ENCODE measurements around the gene THAP4.
A peak's percentile ranks its signal among the peaks of the same experiment; 100 is the strongest.
"Not testable (repeated sequence)": the region's sequence is repeated elsewhere in the genome, so short reads cannot be mapped to it uniquely, and the experiment has no call there.

The THAP4 gene

DNA sequence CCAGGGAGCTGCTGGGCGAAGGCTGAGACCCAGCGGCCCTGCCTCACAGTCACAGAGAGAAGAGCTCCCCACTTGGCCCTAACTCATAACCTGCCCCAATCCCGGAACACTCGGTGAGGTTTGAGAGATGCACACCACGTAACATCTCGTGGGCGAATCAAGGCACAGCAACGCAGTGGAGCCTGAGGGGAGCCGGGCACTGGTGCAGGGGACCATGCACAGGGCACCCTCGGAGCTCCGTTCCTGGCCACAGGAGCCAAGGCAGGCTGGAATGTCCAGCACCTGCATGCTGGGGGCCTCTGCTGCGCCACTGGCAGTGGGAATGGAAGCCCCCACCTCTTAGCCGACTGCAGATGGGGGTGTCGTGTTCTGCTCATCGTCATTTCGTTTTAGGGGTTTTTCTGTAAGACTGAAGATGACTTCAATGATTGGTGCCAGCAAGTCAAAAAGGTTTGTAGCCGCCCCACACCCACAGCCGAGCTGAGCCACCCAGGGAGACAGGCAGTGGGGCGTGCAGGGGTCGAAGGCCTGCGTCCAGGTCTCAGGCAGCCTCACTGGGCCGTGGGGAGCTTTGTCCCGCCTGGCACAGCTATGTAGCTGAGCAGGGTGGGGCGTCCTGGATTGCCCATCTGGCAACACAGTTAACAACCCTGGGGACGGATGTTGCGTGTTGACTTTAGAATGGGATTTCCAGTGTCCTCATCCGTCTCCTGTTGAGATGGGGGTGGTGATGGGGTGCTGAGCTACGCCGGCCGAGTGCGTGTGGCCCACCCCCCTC is 33.6 kb upstream of the THAP4 start:
- Mint-ChIP-seq H3K4me1 (peaks cover 19% of the 10 kb centered on the region), H3K36me3 (peaks cover 58% of the 10 kb centered on the region), H3K9me3 (no peaks in the 10 kb centered on the region), H3K27ac (no peak overlapping the region), H3K4me3 (no peak overlapping the region)
- DNase-seq (ENCODE audit: low spot score in 2 of 2) (no peak), ATAC-seq (no peak)

DNA sequence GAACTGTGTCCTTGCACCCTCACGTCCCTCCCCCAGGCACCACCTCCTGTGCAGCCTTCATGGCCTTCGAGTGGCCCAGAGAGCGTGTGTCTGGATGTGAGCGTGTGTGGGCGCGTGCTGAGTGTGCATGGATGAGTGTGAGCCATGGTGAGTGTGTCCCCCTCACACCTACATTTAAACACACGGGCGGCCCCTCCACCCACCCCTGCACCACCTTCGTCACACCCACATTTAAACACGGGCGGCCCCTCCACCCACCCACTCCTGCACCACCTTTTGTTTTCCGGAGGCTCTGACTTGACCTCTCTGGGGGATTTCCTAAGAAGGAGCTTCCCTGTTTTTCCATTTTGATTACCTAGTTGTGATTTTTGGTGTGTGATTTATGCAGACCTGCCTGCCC is 31.9 kb upstream of the THAP4 start:
- DNase-seq (ENCODE audit: low spot score in 2 of 2) (no peak), ATAC-seq (no peak)
- H3K27ac Mint-ChIP-seq = no peak overlapping the region
- no peak overlapping the region for H3K4me3 Mint-ChIP-seq
- H3K9me3 Mint-ChIP-seq = no peaks in the 10 kb centered on the region
- peaks cover 26% of the 10 kb centered on the region for H3K4me1 Mint-ChIP-seq
- peaks cover 58% of the 10 kb centered on the region for H3K36me3 Mint-ChIP-seq

DNA sequence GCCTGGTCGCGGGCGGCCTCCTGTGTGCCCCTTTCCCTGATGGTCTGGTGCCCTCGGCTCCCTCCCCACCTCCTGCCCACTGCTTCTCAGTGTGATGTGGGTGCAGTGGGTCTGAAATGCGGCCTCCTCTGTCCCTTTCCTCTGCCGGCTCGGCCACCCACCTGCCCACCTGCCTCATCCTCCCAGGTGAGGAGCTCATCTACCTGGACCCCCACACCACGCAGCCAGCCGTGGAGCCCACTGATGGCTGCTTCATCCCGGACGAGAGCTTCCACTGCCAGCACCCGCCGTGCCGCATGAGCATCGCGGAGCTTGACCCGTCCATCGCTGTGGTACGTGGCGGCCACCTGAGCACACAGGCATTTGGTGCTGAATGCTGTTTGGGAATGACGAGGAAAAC is 31.4 kb upstream of the THAP4 start:
- no peak overlapping the region for H3K27ac Mint-ChIP-seq
- H3K4me3 Mint-ChIP-seq = no peak overlapping the region
- peaks cover 58% of the 10 kb centered on the region for H3K36me3 Mint-ChIP-seq
- no peaks in the 10 kb centered on the region for H3K9me3 Mint-ChIP-seq
- ATAC-seq = no peak
- no peak for DNase-seq (ENCODE audit: low spot score in 2 of 2)
- H3K4me1 Mint-ChIP-seq = peaks cover 21% of the 10 kb centered on the region

DNA sequence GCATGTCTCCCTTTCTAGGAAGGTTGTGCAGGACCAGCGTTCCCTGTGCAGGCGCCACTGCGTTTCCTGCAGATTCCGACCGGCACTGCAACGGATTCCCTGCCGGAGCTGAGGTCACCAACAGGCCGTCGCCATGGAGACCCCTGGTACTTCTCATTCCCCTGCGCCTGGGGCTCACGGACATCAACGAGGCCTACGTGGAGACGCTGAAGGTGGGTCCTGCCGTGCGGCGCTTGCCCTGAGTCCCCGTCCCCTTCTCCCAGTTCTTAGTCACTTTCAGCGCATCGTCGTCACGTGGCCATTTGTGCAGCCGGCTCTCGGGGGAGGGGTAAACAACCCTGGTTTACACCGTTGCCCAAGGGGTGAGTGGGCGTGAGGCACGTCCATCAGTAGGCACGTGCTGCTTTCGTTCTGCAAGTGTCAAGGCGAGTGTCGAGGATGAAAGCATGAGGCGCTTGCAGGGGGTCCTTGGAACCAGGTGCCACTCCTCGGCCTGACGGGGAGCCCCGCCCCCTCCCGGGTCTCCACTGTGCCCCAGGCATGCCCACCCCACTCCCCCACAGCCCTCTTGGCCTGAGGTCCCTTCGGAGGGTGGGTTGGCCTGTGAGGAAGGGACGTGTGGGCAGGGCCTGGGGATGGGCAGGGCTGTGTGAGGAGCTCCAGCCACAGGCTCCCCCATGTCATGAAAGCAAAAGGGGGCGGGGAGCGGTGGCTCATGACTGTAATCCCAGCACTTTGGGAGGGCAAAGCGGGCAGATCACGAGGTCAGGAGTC is 29.9 kb upstream of the THAP4 start:
- DNase-seq (ENCODE audit: low spot score in 2 of 2) (no peak), ATAC-seq (no peak)
- H3K4me3 Mint-ChIP-seq = no peak overlapping the region
- H3K4me1 Mint-ChIP-seq = peaks cover 10% of the 10 kb centered on the region
- peaks cover 57% of the 10 kb centered on the region for H3K36me3 Mint-ChIP-seq
- H3K9me3 Mint-ChIP-seq = no peaks in the 10 kb centered on the region
- H3K27ac Mint-ChIP-seq = no peak overlapping the region

DNA sequence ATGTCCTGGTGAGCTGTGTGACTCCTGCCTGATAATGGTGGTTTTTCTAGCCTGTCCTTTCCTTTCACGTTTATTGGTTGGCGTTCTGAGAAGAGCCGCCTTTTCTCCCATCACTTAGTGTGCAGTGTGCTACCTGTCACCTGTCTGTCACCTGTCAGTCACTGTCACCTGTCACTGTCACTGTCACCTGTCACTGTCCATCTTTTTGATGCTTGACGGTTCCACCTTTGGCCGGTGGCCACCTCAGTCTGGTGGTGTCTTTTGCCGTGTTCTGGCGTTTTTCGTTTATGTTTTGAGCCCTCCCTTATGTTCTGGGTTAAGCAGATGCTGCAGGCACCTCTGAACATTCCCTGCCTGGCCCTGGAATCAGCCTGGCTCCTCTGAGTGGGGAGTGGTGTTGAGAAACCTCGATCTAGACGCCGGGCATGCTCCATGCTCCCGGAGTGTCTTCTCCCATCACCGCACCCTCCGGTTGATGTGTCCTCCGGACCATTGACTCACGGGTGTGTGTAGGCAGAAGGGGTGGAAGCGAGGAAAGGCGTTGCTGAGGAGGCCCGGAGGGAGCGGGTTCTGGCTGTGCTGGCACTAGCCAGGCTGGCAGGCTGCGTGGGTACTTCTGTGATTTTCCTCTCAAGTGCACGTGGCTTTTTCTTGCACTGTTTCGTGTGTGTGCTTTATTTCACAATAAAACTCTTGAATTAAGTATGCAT is 28.9 kb upstream of the THAP4 start:
- Mint-ChIP-seq H3K4me1 (peaks cover 10% of the 10 kb centered on the region), H3K27ac (peak overlapping the region; percentile 86), H3K36me3 (peaks cover 64% of the 10 kb centered on the region), H3K4me3 (peak overlapping the region; percentile 12), H3K9me3 (no peaks in the 10 kb centered on the region)
- ATAC-seq (no peak), DNase-seq (ENCODE audit: low spot score in 2 of 2) (no peak)

DNA sequence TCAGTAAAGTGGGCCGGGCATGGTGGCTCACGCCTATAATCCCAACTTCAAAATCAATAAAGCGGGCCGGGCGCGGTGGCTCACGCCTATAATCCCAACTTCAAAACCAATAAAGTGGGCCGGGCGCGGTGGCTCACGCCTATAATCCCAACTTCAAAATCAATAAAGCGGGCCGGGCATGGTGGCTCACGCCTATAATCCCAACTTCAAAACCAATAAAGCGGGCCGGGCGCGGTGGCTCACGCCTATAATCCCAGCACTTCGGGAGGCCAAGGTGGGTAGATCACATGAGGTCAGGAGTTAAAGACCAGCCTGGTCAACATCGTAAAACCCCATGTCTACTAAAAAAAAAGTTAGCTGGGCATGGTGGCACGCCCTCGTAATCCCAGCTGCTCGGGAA is 25.8 kb upstream of the THAP4 start:
- not testable (repeated sequence) for DNase-seq (ENCODE audit: low spot score in 2 of 2); H3K4me1 Mint-ChIP-seq; H3K9me3 Mint-ChIP-seq; H3K27ac Mint-ChIP-seq; H3K4me3 Mint-ChIP-seq; ATAC-seq
- peaks cover 60% of the 10 kb centered on the region for H3K36me3 Mint-ChIP-seq

DNA sequence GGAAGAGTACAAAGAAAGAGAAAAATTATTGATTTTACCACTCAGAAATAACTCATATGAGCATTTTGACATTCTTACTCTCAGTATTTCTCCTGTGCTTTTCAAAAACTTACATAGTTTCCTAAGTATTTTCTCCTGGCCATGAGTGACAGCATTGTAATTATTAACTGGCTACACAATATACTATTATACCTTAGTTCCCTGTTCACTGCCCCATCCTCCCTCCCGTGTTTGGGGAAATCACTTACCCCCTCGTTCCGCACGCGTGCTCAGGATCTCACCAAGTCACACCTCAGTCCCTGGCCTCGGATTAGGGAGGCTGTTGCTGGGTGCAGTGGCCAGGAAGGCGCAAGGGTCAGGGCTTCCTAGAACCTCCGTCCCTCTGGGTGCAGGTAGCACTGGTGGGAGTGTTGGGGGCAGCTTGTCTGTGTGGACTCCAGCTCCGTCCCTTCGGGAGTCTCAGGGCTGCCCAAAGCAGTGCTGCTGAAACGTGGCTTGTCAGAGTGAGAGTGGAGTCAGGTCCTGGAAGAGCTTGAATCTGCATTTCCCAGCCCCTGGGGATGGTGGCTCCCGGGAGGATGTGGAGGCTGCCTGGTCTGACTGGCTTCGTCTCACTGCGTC is 23.7 kb upstream of the THAP4 start:
- ATAC-seq = no peak
- H3K4me1 Mint-ChIP-seq = peaks cover 16% of the 10 kb centered on the region
- peaks cover 61% of the 10 kb centered on the region for H3K36me3 Mint-ChIP-seq
- no peak for DNase-seq (ENCODE audit: low spot score in 2 of 2)
- H3K4me3 Mint-ChIP-seq = no peak overlapping the region
- H3K9me3 Mint-ChIP-seq = no peaks in the 10 kb centered on the region
- H3K27ac Mint-ChIP-seq = no peak overlapping the region

DNA sequence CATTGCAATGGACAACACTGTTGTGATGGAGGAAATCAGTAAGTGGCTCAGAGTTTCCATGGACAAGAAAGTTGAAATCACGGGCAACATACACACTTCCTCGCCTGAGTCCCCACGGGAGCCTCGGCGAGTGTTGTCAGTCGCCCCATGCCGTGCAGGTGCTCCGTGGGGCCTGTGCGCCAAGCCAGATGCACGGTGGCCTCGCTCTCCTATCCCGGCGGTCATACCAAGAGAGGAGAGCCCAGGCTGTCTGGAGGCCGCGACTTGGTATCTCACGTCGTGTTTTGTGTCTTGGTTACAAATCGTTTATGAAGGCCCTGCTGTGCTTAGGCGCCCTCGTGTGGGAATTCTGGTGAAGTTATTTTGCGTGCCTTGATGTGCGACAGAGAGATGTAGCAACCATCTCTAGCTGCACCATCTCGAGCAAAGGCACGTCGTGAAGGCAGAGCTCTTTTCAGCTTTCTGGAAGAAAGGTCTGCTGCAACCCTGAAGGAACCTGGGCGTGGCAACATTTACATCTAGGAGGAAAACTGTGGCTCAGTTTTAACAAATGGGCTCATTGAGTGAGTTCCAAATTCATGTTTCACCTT is 22.3 kb upstream of the THAP4 start:
- no peak overlapping the region for H3K27ac Mint-ChIP-seq
- peaks cover 7% of the 10 kb centered on the region for H3K4me1 Mint-ChIP-seq
- ATAC-seq (no peak), DNase-seq (ENCODE audit: low spot score in 2 of 2) (no peak)
- no peak overlapping the region for H3K4me3 Mint-ChIP-seq
- H3K9me3 Mint-ChIP-seq = no peaks in the 10 kb centered on the region
- H3K36me3 Mint-ChIP-seq = peaks cover 75% of the 10 kb centered on the region

DNA sequence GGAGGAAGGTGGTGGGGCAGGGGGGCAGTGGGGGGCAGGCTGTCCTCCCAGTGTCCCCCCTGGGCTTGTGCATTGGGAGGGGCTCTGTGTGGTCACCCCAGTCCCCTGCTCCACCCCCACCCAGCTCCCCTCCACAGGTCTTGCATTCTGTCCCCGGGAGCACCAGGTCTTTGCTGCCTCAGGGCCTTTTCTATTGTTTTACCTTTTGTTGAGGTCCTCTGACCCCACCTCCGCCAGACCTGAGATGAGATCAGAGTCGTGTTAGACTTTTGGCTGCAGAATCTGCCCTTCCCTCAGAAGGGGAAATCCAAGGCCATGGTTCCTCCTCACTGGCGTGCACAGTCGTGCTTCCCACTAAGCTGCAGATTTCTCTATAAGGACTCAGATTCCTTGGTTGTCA is 21.3 kb upstream of the THAP4 start:
- Mint-ChIP-seq H3K27ac (no peak overlapping the region), H3K4me3 (no peak overlapping the region), H3K36me3 (peaks cover 85% of the 10 kb centered on the region), H3K9me3 (no peaks in the 10 kb centered on the region), H3K4me1 (peaks cover 7% of the 10 kb centered on the region)
- ATAC-seq (no peak), DNase-seq (ENCODE audit: low spot score in 2 of 2) (no peak)

DNA sequence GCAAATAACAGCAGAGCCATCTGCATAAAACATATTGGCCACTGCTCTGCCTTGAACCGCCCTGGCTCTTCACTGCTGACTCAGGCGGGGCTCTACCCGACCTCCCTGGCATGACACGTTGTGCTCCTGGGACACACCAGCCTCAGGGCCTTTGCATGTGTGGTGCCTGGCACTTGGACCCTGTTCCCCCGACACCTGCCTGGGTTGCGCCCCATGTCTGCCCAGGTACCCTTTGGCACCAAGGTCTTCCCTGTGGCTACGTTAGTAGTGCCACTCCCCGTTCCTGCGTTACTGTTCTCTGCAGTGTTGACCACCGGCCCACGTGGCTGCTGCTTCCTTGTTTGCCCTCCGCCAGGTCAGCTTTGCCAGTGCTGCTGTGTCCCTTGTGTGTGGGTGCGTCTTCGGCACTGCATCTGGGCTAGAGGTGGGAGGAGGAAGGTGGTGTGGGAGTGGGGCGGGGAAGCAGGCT is 20.9 kb upstream of the THAP4 start:
- DNase-seq (ENCODE audit: low spot score in 2 of 2) = no peak
- Mint-ChIP-seq H3K4me3 (no peak overlapping the region), H3K27ac (no peak overlapping the region), H3K4me1 (peaks cover 7% of the 10 kb centered on the region), H3K36me3 (peaks cover 90% of the 10 kb centered on the region), H3K9me3 (no peaks in the 10 kb centered on the region)
- ATAC-seq = no peak

DNA sequence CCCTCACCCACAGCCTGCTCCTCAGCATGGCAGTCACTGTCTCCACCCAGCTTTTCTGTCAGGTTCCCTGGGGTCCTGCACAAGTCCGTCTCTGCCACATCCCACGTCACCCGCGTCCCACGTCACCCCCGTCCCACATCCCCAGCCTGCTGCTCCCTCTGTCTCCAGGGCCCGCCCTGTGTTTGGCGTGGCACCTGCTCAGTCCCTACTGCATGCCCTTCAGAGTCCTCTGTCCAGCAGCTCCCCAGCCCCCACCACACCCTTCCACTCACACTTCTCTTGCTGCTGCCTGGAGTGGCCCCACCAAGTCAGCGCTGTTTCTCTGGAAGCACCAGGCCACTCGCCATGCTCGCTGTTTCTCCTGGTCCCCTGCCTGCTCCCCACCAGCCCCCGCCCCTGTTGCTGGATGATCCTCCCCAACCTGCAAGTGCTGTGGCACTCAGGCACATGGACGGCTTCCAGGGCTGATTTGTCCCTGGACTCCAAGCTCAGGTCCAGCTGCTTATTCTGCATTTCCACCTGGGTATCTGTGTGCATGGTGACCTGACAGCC is 19.3 kb upstream of the THAP4 start:
- no peak for ATAC-seq
- peaks cover 7% of the 10 kb centered on the region for H3K4me1 Mint-ChIP-seq
- peaks cover 92% of the 10 kb centered on the region for H3K36me3 Mint-ChIP-seq
- no peak for DNase-seq (ENCODE audit: low spot score in 2 of 2)
- H3K4me3 Mint-ChIP-seq = no peak overlapping the region
- H3K9me3 Mint-ChIP-seq = no peaks in the 10 kb centered on the region
- no peak overlapping the region for H3K27ac Mint-ChIP-seq

DNA sequence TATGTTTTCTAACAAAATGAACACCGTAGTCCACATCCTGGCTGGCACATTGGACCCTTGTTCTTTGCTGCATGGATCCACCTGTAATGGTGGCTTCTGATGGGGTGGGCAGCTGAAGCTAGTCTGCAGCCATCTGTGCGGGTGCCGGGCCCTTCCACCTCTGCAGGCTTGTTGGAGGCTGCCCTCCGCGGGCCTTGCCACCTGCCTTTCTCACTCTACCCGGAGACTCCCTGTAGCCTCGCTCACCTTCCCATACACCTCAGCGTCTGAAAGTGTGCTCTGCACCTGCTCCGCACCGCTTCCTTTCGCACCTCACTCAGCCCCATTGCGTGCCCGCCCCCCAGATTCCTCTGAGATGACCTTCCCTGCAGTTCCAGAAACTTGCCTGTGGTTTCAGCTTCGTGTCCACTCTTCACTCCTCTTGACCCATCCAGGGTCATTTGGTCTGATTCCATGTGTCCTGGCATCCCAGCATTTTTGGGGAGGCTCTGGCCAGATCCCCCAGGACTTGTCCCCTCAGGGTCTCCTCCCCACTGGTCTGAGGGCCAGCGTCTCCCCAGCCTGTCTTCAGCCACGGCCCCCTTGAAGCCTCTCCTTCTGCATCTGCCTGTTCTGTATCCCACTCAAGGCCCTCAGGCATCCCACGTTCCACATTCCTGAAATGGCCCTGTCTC is 18.7 kb upstream of the THAP4 start:
- Mint-ChIP-seq H3K4me3 (no peak overlapping the region), H3K36me3 (peaks cover 92% of the 10 kb centered on the region), H3K9me3 (no peaks in the 10 kb centered on the region), H3K4me1 (peaks cover 7% of the 10 kb centered on the region), H3K27ac (no peak overlapping the region)
- no peak for DNase-seq (ENCODE audit: low spot score in 2 of 2)
- ATAC-seq = no peak

DNA sequence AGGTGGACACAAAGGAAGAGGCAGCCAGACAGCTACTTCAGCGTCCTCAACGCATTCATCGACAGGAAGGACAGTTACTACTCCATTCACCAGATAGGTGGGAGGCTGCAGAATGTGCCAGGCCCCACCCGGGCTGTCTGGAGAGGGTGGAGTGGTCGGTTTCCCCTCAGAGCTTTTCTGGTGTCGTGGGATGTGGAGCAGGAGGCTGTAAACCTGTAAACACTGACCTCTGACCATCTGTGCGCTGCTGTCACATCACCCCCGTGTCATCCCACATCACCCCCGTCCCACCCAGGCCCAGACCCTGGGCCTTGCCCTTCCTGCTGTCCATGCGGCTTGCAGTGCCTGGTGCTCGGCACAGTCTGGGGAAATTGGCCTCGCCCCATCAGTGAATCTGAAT is 17.6 kb upstream of the THAP4 start:
- Mint-ChIP-seq H3K4me3 (no peak overlapping the region), H3K36me3 (peaks cover 81% of the 10 kb centered on the region), H3K27ac (no peak overlapping the region), H3K4me1 (peaks cover 7% of the 10 kb centered on the region), H3K9me3 (no peaks in the 10 kb centered on the region)
- ATAC-seq (no peak), DNase-seq (ENCODE audit: low spot score in 2 of 2) (no peak)

DNA sequence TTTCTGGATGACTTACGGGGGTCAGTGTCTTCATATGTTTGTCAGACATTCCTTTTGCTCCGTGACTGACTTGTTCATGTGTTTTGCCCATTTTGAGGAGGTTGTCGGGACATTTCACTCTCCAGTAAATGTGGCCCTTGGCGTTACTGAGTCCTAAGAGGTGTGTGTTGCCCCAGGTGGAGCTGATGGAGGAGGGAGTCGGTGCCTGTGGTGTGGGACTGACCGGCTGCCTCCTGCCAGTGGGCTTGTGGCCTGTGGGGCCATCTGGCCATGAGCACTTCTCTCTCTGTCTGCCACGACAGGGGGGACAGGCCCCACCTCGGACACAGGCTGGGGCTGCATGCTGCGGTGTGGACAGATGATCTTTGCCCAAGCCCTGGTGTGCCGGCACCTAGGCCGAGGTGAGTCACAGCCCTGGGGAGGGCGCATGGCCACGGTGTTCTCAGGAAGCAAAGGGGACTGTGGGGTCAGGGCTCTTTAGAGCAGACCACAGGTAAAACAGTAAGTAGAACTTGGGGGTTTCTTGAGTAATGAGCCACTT is 16.3 kb upstream of the THAP4 start:
- Mint-ChIP-seq H3K9me3 (no peaks in the 10 kb centered on the region), H3K36me3 (peaks cover 71% of the 10 kb centered on the region), H3K27ac (no peak overlapping the region), H3K4me1 (peaks cover 7% of the 10 kb centered on the region), H3K4me3 (no peak overlapping the region)
- ATAC-seq = no peak
- DNase-seq (ENCODE audit: low spot score in 2 of 2) = no peak

Measured in stimulated activated effector memory CD8-positive, alpha-beta T cell treated with anti-CD3 and anti-CD28 coated beads, Interleukin-12 subunit alpha, Interleukin-12 subunit beta, amount 100 ng/mL, for 72 hours (primary cell).